GM12865 (cell line): ENCODE results near the gene RELB.
A peak's percentile ranks its signal among the peaks of the same experiment; 100 is the strongest.

Source experiments
- DNase-seq: peaks from one replicate; pipeline ENCODE4 v3.0.0; 2010; ENCODE audit warnings: low read depth
- H3K4me3 ChIP-seq: 2 replicates; pipeline ENCODE4 v1.5.1; 2011; ENCODE audit warnings: mild to moderate bottlenecking, low read depth, low read length, control low read depth
- CTCF ChIP-seq: IDR thresholded peaks from 2 replicates; pipeline ENCODE4 v1.5.1; 2011; ENCODE audit warnings: low read length, control low read depth, low read depth, inconsistent platforms; ENCODE audit not compliant: insufficient read depth; ENCODE audit errors: missing control alignments

Gene RELB

GRCh38 chr19:45058622-45059159 is 57.4 kb downstream of the RELB start:
- no peak overlapping the region for H3K4me3 ChIP-seq
- DNase-seq = no peak
- TF ChIP-seq CTCF = no peak

GRCh38 chr19:45059258-45059965 is 58.1 kb downstream of the RELB start:
- TF ChIP-seq CTCF = peak; percentile 94
- H3K4me3 ChIP-seq = no peak overlapping the region
- DNase-seq = peak; percentile 91

GRCh38 chr19:45061965-45062364 is 60.7 kb downstream of the RELB start:
- TF ChIP-seq CTCF = no peak
- no peak for DNase-seq
- no peak overlapping the region for H3K4me3 ChIP-seq

GRCh38 chr19:45063851-45064801 is 62.9 kb downstream of the RELB start:
- H3K4me3 ChIP-seq = no peak overlapping the region
- DNase-seq = no peak
- no peak for TF ChIP-seq CTCF

- no peak for TF ChIP-seq CTCF
- no peak for DNase-seq
- H3K4me3 ChIP-seq = no peak overlapping the region
Measured at GRCh38 chr19:45066921-45067661, 65.8 kb downstream of the RELB start.

- no peak for TF ChIP-seq CTCF
- DNase-seq = no peak
- no peak overlapping the region for H3K4me3 ChIP-seq
Measured at GRCh38 chr19:45068041-45068440, 66.8 kb downstream of the RELB start.
